GM18870 (cell line): ENCODE results near the gene TMEM62.
"Not testable (repeated sequence)": the region's sequence is repeated elsewhere in the genome, so short reads cannot be mapped to it uniquely, and the experiment has no call there.

Experiments
- ATAC-seq: cut with Tn5 transposase; IDR thresholded peaks from one replicate; pipeline ENCODE4 v1.9.1; 2021; ENCODE audit warnings: moderate library complexity; ENCODE audit not compliant: unreplicated experiment

Gene TMEM62

GRCh38 chr15:43208052-43209002 is 74.9 kb downstream of the TMEM62 start:
- ATAC-seq: no peak

DNA sequence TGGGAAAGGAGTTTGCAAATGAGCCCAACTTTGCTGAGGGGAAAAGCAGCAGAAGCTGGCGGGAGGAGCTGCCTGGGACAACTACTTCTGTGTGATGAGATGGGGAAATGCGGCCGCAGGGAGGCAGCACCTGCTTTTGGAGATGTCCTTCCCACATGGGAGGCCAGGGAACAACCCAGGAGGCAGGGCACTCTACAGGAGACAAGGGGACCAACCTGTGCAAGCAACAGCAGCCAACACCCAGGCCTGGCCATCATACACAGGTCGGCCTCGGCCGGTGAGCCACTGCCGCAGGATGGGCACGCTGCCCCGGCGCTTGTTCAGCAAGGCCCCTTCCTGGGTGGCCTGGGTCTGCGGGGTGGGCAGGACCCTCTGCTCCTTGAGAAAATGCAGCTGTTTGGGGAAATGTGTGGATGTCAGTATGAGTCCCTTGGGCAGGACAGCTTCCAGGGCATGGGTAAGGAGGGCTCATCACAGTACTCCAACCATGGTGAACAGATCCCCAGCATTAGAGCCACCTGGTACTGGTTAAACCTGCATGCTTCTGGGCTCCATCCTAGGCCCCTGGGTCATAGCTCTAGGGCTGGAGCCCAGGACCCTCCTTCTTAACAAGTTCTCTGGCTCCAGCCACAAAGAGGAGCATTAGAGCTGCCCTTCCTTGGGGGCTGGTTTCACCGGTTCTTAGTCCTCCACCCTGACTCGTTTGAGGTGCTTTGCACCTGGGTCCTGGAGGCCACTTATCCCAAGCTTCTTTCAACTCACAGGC is 75.9 kb downstream of the TMEM62 start:
- ATAC-seq: no peak

GRCh38 chr15:43210172-43210745 is 76.9 kb downstream of the TMEM62 start:
- ATAC-seq: no peak

DNA sequence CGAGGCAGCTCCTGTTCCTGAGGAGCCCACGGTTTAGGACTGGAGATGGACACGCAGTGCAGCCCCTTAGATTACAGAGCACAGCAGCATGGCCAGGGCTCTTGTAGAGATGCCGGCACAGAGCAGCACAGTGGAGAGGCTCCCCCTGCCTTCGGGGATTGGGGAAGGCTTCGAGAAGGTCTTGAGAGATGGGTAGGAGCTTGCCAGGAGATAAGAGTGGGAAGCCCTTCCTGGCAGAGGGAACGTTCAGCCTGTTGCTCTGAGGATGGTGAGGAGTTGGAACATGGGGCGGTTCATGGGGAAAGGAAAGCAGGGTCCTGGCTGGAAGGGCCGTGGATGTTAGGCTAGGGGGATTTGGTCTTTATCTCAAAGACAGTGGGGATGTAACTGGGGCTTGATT is 77.4 kb downstream of the TMEM62 start:
- no peak for ATAC-seq

DNA sequence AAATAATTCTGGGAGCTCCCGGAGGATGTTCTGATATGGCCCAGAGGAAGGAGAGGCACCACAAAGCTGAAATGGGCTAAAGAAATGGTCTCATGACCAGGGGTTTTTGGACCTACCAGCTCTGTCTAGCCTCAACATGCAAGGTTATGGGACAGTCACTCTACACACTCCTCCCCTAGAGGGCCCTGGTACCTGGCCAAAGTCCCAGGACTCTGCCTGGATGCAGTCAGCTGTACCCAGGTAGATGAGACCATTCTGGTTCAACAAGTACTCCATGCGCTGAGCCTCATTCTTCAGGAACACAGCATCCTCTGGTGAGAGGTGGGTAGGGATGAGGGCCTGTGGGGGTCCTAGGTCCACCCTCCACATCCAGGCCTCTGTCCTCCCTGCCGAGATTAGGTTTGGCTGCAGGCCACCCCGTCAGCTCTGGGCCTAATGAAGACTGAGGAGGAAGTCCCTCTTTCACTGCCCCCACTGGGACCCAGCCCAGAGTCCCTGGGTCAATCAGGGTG is 77.9 kb downstream of the TMEM62 start:
- ATAC-seq: no peak

DNA sequence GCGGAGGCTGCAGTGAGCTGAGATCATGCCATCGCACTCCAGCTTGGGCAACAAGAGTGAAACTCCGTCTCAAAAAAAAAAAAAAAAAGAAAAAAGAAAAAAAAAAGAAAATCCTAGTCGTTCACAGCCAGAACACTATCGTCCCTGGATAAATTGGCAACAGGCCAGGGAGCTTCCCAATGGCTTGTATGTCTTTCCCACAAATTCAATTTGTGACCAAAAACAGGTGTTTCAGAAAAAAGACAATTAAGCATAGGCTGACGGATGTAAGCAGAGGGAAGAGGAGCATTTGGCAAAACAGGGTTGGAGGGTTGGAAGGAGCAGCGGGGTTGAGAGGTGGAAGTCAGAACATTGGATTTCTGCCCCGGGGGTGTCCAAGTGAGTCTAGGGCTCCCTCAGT is 78.9 kb downstream of the TMEM62 start:
- ATAC-seq: no peak

GRCh38 chr15:43212951-43213350 is 79.6 kb downstream of the TMEM62 start:
- ATAC-seq: no peak

- ATAC-seq: no peak
These were observed 80.1 kb downstream of the TMEM62 start for GRCh38 chr15:43213466-43213865.

GRCh38 chr15:43214169-43214568 is 80.8 kb downstream of the TMEM62 start:
- no peak for ATAC-seq

- no peak for ATAC-seq
These were observed 81.4 kb downstream of the TMEM62 start for GRCh38 chr15:43214592-43215295.

- no peak for ATAC-seq
These were observed 82.6 kb downstream of the TMEM62 start for GRCh38 chr15:43215961-43216360.

GRCh38 chr15:43218908-43219706 is 85.7 kb downstream of the TMEM62 start:
- ATAC-seq: no peak

GRCh38 chr15:43219929-43220928 is 86.8 kb downstream of the TMEM62 start:
- ATAC-seq: no peak

DNA sequence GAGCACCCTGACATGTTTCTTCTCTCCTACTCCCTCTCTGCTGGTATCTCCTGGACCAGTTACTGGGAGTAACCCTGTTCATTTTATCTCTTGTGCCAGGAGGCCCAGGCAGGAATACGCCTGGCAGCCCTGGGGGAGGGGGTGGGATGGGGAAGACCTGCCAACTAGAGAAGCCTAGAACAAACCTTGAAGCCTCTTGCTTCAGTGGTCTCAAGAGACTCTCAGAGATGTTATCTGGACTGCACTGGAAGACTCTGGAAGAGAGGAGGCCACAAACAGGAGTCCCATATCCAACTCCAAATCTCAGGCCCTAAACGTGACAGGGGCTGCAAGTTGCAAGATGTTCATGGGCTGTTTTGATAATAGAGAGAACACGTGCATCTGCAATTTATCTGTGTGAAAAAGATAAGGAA is 87.6 kb downstream of the TMEM62 start, which contains the start of gene EPB42:
Gene EPB42 (minus strand): TSS at position 28 of the 413 bp plus-strand sequence. CDS start 193 bp downstream, outside the sequence.
- no peak for ATAC-seq

DNA sequence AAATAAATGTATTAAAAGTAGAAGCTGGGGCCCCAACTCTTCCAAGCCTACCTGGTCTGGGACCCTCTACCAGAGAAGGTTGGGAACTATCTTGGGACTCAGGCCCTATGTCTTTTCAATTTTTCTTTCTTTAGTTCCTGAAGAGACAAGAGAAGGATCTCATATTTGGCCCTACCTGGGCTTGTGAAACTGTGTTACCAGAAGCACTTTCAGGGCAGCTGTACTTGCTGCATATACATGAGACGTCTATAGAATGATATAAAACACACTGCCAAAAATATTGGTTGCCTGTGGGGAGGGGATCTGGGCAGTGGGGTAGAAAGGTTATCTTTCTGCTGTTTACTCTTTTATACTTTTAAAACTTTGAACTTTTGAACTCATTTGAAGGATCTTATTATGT is 88.0 kb downstream of the TMEM62 start:
- no peak for ATAC-seq

DNA sequence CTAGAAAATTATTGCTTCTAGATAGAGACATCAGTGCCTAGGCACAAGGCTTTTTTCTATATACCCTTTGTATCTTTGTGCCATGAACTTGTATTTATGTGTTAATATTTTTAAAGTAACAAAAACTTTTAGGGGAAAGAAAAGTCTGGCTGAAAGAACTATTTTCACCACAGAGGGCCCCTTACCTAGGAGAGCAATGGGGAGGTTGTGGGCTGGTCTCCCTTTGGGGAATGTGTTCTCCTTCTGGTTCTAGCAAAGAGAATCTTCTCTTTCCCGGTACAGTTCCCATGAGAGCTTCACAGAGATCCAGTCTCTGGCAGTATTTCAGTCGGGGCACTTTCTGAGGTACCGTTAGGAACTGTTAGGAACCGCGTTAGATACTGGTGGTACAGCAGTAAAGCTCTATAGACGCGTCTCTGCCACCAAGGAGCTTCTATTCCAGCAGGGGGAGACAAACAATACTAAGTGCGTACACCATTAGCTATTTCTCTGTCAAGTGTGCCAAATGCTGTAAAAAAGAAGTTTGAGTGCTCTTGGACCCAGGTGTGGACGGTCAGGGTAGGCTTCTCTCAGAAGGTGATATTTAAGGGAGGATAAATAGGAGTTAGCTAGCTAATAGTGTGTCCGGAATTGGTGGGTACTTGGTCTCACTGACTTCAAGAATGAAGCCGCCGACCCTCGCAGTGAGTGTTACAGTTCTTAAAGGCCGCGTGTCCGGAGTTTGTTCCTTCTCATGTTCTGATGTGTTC is 92.0 kb downstream of the TMEM62 start:
- ATAC-seq: no peak

DNA sequence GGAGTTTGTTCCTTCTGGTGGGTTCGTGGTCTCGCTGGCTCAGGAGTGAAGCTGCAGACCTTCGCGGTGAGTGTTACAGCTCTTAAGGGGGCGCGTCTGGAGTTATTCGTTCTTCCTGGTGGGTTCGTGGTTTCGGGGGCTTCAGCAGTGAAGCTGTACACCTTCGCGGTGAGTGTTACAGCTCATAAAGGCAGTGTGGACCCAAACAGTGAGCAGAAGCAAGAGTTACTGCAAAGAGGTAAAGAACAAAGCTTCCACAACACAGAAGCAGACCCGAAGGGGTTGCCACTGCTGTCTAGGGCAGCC is 92.5 kb downstream of the TMEM62 start:
- not testable (repeated sequence) for ATAC-seq
